ENCODE data around the gene DIO3.
"Not testable (repeated sequence)": the region's sequence is repeated elsewhere in the genome, so short reads cannot be mapped to it uniquely, and the experiment has no call there.

The DIO3 gene

DNA sequence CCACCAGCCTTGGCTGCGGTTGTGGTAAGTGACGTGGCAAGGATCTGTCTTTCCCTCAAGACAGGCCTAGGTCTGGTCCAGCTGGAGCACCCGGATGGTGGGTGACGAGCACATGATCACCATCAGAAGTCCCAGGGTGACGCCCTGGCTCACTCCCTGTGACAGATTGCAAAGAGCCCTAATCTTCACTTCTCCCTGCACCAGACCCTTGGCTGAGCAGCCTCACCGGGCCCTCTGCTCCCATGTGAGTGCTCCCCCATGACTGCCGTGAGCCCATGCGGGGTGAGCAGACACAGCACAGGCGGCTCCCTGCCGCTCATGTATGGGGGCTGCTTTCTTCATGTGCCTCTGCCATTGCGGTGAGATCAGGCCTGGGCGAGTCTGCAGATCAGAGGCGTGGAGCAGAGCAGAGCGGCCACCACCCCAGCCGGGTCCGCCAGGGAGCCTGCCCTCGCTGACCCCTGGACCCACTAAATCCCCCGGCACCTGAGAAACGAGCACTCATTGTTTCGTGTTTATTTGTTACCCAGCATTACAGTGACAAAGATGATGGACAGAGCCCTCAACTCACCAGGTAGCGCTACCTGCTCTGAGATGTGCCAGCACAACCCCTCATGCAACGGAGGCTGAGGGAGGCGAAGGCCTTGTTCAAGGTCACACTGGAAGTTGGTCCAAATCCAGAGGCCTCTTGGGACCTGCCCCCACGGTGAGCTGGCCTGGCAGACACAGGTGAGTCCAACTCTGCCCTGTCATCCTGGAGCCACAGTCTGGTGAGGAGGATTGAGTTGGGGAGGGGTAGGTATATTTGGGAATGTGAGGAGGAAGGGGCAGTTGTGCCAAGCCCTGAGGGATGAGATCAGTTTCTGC is 9.3 kb upstream of the DIO3 start:
- Mint-ChIP-seq H3K27me3 (peaks cover 7% of the 10 kb centered on the region), H3K4me3 (no peak overlapping the region), H3K9me3 (no peaks in the 10 kb centered on the region), H3K36me3 (no peaks in the 10 kb centered on the region), H3K4me1 (no peaks in the 10 kb centered on the region), H3K27ac (no peak overlapping the region)

DNA sequence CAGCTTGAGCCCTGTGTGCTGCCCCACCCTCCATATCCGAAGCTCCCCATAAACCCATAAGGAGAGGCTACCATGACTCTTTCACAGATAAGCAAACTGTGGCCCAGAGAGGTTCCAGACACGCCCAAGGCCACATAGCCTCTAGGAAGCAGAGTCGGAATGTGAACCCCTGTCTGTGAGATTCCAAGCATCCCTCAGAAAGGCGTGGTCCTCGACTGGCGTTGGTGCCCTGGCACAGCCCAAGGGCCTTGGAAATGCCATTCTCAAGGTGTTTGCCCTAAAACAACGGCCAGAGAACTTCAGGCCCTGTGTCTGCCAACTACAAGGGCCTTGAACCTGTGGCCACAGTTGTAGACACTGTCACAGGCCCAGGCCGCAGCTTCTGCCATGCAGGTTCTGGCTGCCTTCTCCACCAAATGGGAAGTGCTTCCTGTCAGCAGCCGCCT is 8.5 kb upstream of the DIO3 start:
- H3K4me3 Mint-ChIP-seq = no peak overlapping the region
- no peaks in the 10 kb centered on the region for H3K9me3 Mint-ChIP-seq
- H3K27ac Mint-ChIP-seq = no peak overlapping the region
- H3K27me3 Mint-ChIP-seq = peaks cover 7% of the 10 kb centered on the region
- H3K36me3 Mint-ChIP-seq = no peaks in the 10 kb centered on the region
- no peaks in the 10 kb centered on the region for H3K4me1 Mint-ChIP-seq

DNA sequence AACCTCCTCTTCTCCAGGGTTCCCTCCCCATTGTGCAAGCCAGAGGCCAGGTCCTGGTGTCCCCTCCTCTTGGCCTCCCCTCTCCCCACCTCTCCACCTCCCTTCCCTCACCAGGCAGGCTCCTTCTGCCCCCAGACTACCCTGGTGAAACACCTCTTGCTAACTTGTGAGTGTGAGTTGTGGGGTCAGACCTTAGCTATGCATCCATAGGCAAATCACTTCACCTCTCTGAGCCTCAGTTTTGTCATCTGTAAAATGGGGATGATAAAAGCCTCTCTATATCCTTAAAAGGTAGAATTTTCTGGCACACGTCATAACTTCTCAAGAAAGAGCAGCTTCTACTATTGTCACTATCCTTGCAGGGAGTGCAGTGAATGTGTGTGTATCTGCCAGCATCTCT is 7.9 kb upstream of the DIO3 start:
- Mint-ChIP-seq H3K27me3 (peaks cover 8% of the 10 kb centered on the region), H3K4me1 (no peaks in the 10 kb centered on the region), H3K9me3 (no peaks in the 10 kb centered on the region), H3K27ac (no peak overlapping the region), H3K4me3 (no peak overlapping the region), H3K36me3 (no peaks in the 10 kb centered on the region)

DNA sequence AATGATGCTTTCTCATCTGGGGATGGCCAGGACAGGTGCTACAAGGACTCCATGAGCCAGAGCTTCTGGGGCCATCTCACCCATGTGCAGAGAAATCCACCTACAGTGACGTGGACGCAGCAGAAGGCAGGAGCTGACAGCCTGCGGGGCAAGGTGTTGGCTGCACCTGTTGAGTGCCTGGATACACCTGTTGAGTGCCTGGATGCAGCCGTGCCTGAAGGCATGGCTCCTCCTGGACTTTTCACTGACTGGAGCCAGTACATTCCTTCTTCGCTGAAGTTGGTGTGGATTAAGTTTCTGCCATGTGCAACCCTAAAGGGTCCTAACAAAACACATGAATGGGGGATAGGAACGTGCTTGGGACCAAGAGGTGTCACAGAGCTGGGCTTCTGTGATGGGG is 7.4 kb upstream of the DIO3 start:
- Mint-ChIP-seq H3K27ac (no peak overlapping the region), H3K27me3 (peaks cover 8% of the 10 kb centered on the region), H3K4me1 (no peaks in the 10 kb centered on the region), H3K9me3 (no peaks in the 10 kb centered on the region), H3K36me3 (no peaks in the 10 kb centered on the region), H3K4me3 (no peak overlapping the region)

DNA sequence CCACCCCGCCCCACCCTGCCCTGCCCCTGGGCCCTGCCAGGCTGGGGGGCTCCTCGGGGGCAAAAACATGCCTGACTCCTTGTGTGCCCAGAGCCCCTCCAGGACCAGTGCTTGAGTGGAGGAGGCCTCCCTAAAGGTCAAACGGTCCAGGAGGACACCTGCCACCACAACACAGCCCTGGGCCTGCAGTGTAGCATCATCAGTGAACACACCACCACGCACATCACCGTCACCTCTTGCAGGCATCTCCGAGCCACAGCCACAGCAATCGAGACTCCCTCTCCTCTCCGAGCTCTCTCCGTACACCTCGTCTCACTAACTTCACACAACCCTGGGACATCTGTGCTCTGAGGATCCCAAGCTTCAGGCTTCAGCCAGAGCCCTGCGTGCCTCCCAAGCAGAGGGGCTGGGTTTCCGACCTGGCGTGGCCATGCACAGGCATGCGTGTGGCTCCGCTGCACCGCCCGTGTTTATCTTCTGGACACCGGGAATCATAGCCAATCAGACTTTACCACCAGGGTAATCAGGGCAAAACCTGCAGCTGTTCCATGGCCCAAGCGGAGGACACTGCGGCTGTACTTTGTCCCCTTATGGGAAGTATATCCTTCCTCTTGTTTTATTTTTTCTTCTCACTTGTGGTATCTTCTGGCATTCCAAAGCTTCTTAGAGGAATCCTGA is 6.2 kb upstream of the DIO3 start:
- H3K36me3 Mint-ChIP-seq = no peaks in the 10 kb centered on the region
- H3K27ac Mint-ChIP-seq = no peak overlapping the region
- H3K9me3 Mint-ChIP-seq = no peaks in the 10 kb centered on the region
- H3K27me3 Mint-ChIP-seq = peaks cover 8% of the 10 kb centered on the region
- no peak overlapping the region for H3K4me3 Mint-ChIP-seq
- no peaks in the 10 kb centered on the region for H3K4me1 Mint-ChIP-seq

DNA sequence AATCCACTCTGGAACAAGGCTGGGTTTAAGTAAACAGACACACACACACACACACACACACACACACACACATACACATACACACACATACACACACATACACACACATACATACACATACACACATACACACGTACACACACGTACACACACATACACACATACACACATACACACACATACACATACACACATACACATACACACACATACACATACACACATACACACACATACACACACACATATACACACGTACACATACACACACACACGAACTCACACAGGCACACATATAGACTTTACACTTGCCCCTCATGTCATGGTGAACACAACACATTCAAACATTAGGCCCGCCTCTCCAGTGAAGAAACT is 5.6 kb upstream of the DIO3 start:
- not testable (repeated sequence) for H3K27ac Mint-ChIP-seq, H3K4me1 Mint-ChIP-seq, H3K27me3 Mint-ChIP-seq, H3K36me3 Mint-ChIP-seq, H3K4me3 Mint-ChIP-seq, H3K9me3 Mint-ChIP-seq

DNA sequence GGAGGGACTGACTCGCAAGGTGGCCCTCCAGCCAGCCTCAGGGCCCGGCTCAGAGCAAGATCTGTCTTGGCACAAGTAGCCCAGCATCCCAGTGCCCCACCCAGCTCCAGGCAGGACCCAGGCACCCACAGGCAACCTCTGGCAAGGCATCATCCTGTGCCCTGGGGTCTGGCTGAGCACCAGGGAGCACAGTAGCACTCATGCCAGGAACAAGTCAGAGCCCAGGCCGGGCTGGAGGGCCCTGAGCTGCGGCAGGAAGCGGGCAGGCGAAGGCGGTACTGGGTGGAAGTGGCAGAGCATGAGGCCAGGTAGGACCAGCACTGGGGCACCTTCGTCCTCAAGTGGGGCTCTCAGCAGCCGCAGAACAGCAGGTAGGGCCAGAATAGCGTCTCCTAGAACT is 5.2 kb upstream of the DIO3 start:
- Mint-ChIP-seq H3K4me3 (no peak overlapping the region), H3K4me1 (no peaks in the 10 kb centered on the region), H3K27me3 (peaks cover 6% of the 10 kb centered on the region), H3K9me3 (no peaks in the 10 kb centered on the region), H3K27ac (no peak overlapping the region), H3K36me3 (no peaks in the 10 kb centered on the region)

DNA sequence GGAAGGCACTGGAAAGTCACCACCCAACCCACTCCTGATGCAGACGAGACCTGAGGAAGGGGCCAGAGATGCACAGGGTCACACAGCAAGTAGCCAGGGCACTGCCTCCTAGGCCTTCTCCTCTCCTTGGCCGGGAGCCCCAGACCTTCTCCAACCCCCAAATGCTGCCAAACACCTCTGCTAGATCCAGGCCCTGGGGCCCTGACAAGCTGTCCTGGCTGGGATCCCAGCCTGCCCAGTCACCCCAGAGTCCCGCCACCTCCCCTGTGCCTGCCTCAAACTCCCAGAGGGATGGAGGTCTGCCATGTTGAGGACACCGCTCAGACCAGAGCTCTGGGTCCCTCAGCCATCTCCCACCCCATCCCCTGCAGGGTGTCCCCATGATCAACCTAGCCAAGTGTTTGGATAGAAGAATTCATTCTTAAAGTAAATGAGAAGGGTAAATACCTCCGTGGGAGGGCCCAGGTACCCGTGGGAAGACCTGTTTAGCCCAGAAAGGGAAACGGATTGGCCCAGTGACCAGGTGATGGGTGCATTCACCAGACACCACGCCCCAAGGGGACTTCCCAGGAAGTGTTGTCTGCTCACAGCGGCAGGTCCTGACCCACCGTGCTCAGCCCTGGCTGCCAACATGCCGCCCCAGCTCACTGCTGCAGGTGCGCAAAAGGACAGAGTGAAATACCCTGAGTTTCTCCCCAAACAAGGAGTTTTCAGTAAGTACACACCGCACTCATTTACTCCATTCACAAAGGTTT is 4.6 kb upstream of the DIO3 start:
- H3K27me3 Mint-ChIP-seq = peaks cover 8% of the 10 kb centered on the region
- no peaks in the 10 kb centered on the region for H3K4me1 Mint-ChIP-seq
- H3K4me3 Mint-ChIP-seq = no peak overlapping the region
- H3K9me3 Mint-ChIP-seq = no peaks in the 10 kb centered on the region
- H3K36me3 Mint-ChIP-seq = no peaks in the 10 kb centered on the region
- no peak overlapping the region for H3K27ac Mint-ChIP-seq

DNA sequence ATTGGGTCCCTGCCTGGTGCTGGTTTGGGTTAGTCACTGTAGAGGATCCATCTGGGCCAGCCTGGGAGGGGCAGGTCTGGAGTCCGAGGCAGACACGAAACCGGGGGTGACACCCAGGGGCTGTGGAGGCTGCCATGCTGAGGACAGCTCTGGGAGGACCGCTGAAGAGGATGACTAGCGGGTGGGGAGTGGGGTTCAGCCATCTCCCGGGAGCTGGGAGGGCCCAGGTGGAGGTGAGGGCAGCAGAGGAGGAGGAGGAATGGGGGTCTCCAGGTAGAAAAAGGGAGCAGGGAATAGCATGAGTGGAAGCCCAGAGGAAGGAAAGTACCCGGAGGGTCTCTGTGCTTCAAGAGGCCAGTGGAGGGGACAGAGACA is 4.0 kb upstream of the DIO3 start:
- Mint-ChIP-seq H3K4me1 (peaks cover 3% of the 10 kb centered on the region), H3K4me3 (no peak overlapping the region), H3K27ac (no peak overlapping the region), H3K36me3 (no peaks in the 10 kb centered on the region), H3K27me3 (peaks cover 12% of the 10 kb centered on the region), H3K9me3 (no peaks in the 10 kb centered on the region)

DNA sequence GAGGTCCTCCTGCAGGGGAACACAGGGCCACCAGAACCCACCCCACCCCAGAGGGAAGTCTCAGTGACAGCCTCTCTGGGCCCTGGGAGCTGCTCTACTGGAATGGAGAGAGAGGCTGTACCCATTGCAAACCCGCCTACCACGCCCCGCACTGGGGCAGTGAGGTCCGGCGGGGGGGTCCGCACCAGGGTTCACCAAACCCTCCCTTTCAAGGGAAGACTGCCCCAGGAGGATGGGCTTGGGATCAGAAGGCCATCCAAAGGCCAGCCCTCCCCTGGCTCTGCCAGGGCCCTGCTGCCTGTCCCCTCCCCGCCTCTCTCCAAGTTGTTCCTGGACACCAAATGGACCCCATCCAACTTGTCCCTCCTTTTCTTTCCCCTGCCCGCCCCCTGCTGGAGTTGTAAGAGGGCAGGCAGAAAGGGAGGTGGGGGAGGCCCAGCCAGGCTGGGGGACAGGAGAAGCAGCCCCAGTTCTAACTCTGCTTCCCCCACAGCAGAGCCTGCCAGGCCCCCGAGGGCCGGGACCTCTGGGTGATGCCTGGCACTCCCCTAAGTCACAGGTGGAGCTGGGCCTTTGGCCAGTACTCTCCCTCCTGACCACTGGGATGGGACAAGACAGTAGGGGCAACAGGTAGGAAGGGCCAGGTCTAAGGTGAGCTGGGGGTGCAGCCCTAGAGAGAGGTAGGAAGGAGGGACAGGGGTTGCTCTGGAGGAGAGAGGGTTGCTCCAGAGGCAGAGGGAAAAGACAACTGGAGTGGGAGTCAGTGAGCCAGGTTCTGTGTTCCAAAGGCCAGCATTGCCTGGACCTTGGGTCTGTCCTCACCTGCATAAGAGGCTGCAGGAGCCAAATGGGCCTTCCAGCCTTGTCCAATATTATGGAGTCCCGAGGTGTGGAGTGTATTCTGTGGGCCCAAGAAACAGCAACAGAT is 3.2 kb upstream of the DIO3 start:
- H3K27ac Mint-ChIP-seq = peak overlapping the region; percentile 51
- H3K4me3 Mint-ChIP-seq = no peak overlapping the region
- peaks cover 7% of the 10 kb centered on the region for H3K4me1 Mint-ChIP-seq
- no peaks in the 10 kb centered on the region for H3K9me3 Mint-ChIP-seq
- no peaks in the 10 kb centered on the region for H3K36me3 Mint-ChIP-seq
- peaks cover 20% of the 10 kb centered on the region for H3K27me3 Mint-ChIP-seq

DNA sequence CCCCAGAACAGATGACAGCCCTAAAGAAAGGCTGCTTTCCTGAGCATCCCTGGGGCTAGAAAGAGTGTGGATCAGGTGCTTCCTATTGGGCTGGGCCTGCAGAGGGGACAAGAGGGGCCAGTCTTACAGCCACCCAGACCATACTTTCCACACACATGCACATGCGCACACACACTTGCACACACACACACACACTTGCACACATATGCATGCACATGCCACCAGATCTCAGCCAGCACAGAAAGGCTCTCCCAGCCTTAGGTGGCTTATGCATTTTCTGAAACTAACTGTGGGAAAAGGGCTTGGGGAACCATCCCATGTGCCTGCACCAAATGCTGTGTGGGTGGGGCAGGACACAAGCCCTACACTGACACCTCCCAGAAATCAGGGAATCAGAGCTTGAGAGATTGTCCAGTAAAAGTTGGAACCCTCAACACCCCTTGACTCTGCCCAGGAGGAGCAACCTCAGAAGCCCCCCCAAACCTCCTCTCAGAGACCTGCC is 2.5 kb upstream of the DIO3 start:
- H3K4me1 Mint-ChIP-seq = peaks cover 7% of the 10 kb centered on the region
- peaks cover 24% of the 10 kb centered on the region for H3K27me3 Mint-ChIP-seq
- no peaks in the 10 kb centered on the region for H3K36me3 Mint-ChIP-seq
- H3K4me3 Mint-ChIP-seq = no peak overlapping the region
- H3K9me3 Mint-ChIP-seq = no peaks in the 10 kb centered on the region
- no peak overlapping the region for H3K27ac Mint-ChIP-seq

DNA sequence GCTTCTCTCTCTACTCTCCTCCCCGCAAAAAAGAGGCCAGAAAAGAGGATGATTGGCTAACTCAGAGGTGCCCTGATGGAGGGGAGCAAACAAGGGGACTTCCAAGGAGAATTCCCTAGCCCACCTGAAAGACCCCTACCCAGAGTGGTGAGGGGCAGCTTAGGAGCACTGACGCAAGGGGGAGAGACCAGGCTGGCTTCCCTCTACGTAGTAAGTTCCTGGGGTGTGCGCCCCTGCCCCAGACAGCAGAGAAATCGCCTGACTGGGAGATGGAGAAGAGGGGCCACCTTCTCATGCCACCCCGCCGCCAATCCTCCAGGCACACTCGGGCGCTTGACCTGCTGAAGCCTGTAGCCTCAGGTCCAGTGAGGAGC is 2.1 kb upstream of the DIO3 start:
- Mint-ChIP-seq H3K4me1 (peaks cover 7% of the 10 kb centered on the region), H3K27ac (no peak overlapping the region)

DNA sequence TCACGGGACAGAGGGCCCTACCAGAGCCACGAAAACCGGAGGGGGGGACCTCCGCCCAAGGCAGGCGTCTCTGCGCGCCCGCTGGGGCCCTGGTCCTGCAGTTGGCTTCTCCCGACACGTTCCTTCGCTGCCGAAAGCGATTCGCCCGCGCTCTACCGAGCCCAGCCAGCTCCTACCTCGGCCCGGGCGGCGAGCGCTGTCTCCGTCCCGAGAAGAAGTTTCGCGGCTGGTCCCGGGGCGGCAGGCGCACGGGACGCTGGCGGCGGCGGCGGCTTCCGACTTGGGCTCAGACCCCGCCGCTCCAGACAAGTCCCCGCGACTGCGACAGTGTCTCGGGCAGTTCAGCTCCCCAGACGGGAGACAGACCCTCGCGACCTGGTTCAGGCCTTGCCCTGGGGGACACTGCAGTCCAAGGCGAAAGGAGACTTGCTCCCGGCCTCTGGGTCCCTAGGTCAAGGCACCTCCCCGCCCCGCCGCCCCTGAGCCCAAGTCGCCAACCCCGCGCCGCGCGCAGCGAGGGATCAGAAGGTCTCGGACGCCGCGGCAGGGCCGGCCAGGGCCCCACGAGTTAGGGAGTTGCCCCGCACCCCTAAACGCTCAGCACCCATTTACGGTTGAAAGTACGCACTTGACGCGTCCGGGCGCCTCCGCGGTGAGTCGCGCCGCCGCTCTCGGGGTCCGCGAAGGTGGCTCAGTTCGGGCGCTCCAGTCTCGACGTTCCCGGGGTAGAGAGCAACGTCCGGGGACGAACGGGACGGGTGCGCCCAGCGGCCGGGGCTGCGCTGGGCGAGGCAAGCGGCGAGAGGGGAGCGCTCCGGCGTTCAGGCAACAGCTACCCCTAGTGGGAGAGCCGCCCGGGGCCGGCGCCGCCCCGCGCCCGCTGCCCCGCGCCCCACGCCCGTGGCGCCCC is 1.4 kb upstream of the DIO3 start:
- H3K27ac Mint-ChIP-seq = no peak overlapping the region
- peaks cover 29% of the 10 kb centered on the region for H3K27me3 Mint-ChIP-seq
- no peaks in the 10 kb centered on the region for H3K9me3 Mint-ChIP-seq
- H3K4me3 Mint-ChIP-seq = no peak overlapping the region
- H3K36me3 Mint-ChIP-seq = no peaks in the 10 kb centered on the region
- peaks cover 7% of the 10 kb centered on the region for H3K4me1 Mint-ChIP-seq

More for the DNA sequence above, 2.1 kb upstream of the DIO3 start:
- H3K27me3 Mint-ChIP-seq = peaks cover 28% of the 10 kb centered on the region
- H3K9me3 Mint-ChIP-seq = no peaks in the 10 kb centered on the region
- no peak overlapping the region for H3K4me3 Mint-ChIP-seq
- H3K36me3 Mint-ChIP-seq = no peaks in the 10 kb centered on the region

DNA sequence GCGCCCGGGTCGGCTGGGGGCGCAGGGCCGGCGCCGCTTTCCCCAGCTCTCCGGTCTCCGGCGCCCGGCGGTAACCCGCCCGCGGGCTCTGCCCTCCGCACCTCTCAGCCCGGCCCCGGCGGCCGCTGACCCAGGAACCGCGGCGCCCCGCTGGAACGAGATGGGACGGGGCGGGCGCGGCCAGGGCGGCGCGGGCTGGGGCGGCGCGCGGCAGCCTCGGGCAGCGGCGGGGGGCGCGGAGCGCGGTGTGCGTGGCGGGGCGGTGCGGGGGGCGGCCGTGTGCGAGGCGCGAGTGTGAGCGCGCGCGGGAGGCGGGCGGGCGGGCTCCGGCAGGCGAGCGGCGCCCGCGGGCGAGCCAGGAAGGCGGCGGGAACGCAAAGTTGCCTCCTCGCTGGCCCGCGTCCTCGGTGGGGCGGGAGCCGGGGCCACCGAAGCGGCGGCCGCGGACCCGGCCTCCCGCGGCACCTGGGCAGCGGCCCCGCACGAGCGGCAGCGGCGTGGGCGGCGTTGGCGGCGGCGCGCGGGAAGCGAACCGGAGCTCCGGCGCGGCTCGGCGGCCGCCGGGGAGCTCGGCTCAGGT is 671 bp upstream of the DIO3 start:
- Mint-ChIP-seq H3K27ac (no peak overlapping the region), H3K4me3 (no peak overlapping the region), H3K27me3 (peaks cover 34% of the 10 kb centered on the region), H3K9me3 (no peaks in the 10 kb centered on the region), H3K4me1 (peaks cover 13% of the 10 kb centered on the region), H3K36me3 (no peaks in the 10 kb centered on the region)

Measured in activated naive CD4-positive, alpha-beta T cell treated with anti-CD3 and anti-CD28 coated beads, Interleukin-2, amount 50 U/mL, for 24 hours (primary cell).